SK-N-SH treated with all-trans-retinoic acid at 6 μM for 48 hours (cell line): Measurements from ENCODE around the gene FNDC3B.

Experiments used
- ATAC-seq: fragments of 200-7000 bp; cut with Tn5 transposase; 3 replicates; pipeline ENCODE4 v1.9.1; 2020; ENCODE audit warnings: mild to moderate bottlenecking, moderate library complexity
- ARNTL ChIP-seq: fragments of 450-650 bp; formaldehyde crosslinking; IDR thresholded peaks from 2 replicates; pipeline ENCODE4 v1.5.0; 2020; ENCODE audit warnings: low read depth, mild to moderate bottlenecking, moderate library complexity, borderline replicate concordance
- BACH2 ChIP-seq: fragments of 250-450 bp; sonication (Bioruptor Pico); IDR thresholded peaks from 2 replicates; pipeline ENCODE4 v1.9.0; 2021; ENCODE audit warnings: mild to moderate bottlenecking, borderline replicate concordance
- CSDC2 ChIP-seq: fragments of 250-450 bp; sonication (Bioruptor Pico); IDR thresholded peaks from 2 replicates; pipeline ENCODE4 v1.5.0; 2020; ENCODE audit warnings: mild to moderate bottlenecking, moderate library complexity
- ESRRG ChIP-seq: fragments of 250-450 bp; sonication (Bioruptor Pico); IDR thresholded peaks from 2 replicates; pipeline ENCODE4 v1.6.1; 2021; ENCODE audit warnings: mild to moderate bottlenecking
- GLIS3 ChIP-seq: fragments of 250-450 bp; sonication (Bioruptor Pico); IDR thresholded peaks from 2 replicates; pipeline ENCODE4 v1.5.0; 2020; ENCODE audit warnings: mild to moderate bottlenecking, moderate library complexity
- ISL1 ChIP-seq: fragments of 250-450 bp; sonication (Bioruptor Pico); IDR thresholded peaks from 2 replicates; pipeline ENCODE4 v2.1.2; 2022; ENCODE audit warnings: mild to moderate bottlenecking, moderate library complexity
- OSR1 ChIP-seq: fragments of 250-450 bp; sonication (Bioruptor Pico); IDR thresholded peaks from 2 replicates; pipeline ENCODE4 v1.8.0; 2022; ENCODE audit warnings: moderate library complexity, mild to moderate bottlenecking, inconsistent platforms
- RARB ChIP-seq: fragments of 250-450 bp; sonication (Bioruptor Pico); IDR thresholded peaks from 2 replicates; pipeline ENCODE4 v1.8.0; 2021; ENCODE audit warnings: mild to moderate bottlenecking, moderate library complexity
- SNAI2 ChIP-seq: fragments of 250-450 bp; sonication (Bioruptor Pico); IDR thresholded peaks from 2 replicates; pipeline ENCODE4 v1.5.0; 2020; ENCODE audit warnings: mild to moderate bottlenecking, moderate library complexity
- TCF4 ChIP-seq: fragments of 250-450 bp; sonication (Bioruptor Pico); IDR thresholded peaks from 2 replicates; pipeline ENCODE4 v1.8.0; 2021; ENCODE audit warnings: mild to moderate bottlenecking, moderate library complexity, borderline replicate concordance
- TOX ChIP-seq: fragments of 250-450 bp; sonication (Bioruptor Pico); IDR thresholded peaks from 2 replicates; pipeline ENCODE4 v1.8.0; 2021; ENCODE audit warnings: mild to moderate bottlenecking, moderate library complexity, borderline replicate concordance
- ZC3H10 ChIP-seq: fragments of 250-450 bp; sonication (Bioruptor Pico); IDR thresholded peaks from 2 replicates; pipeline ENCODE4 v1.5.1; 2021; ENCODE audit warnings: mild to moderate bottlenecking, moderate library complexity
- ZFP3 ChIP-seq: fragments of 250-450 bp; sonication (Bioruptor Pico); IDR thresholded peaks from 2 replicates; pipeline ENCODE4 v1.5.0; 2020; ENCODE audit warnings: mild to moderate bottlenecking, moderate library complexity
- ZFP30 ChIP-seq: fragments of 450-650 bp; formaldehyde crosslinking; IDR thresholded peaks from 2 replicates; pipeline ENCODE4 v1.5.0; 2022; ENCODE audit warnings: mild to moderate bottlenecking, moderate library complexity
- ZNF565 ChIP-seq: fragments of 450-650 bp; formaldehyde crosslinking; conservative IDR thresholded peaks from 2 replicates; pipeline ENCODE4 v1.5.0; 2020; ENCODE audit warnings: low read depth, mild to moderate bottlenecking, moderate library complexity
- ZNF70 ChIP-seq: fragments of 450-650 bp; formaldehyde crosslinking; IDR thresholded peaks from 2 replicates; pipeline ENCODE4 v1.5.0; 2020; ENCODE audit warnings: mild to moderate bottlenecking, moderate library complexity
- ZNF8 ChIP-seq: fragments of 450-650 bp; formaldehyde crosslinking; IDR thresholded peaks from 2 replicates; pipeline ENCODE4 v1.5.0; 2020; ENCODE audit warnings: mild to moderate bottlenecking, moderate library complexity
- TF ChIP-seq, protein P1 (sequence below): fragments of 250-450 bp; sonication (Bioruptor Pico); IDR thresholded peaks from 2 replicates; pipeline ENCODE4 v1.5.1; 2020; ENCODE audit warnings: low read depth, mild to moderate bottlenecking, moderate library complexity
- TF ChIP-seq, protein P2 (sequence below): fragments of 250-450 bp; sonication (Bioruptor Pico); IDR thresholded peaks from 2 replicates; pipeline ENCODE4 v1.5.0; 2020; ENCODE audit warnings: mild to moderate bottlenecking, moderate library complexity
- TF ChIP-seq, protein P3 (sequence below): fragments of 250-450 bp; sonication (Bioruptor Pico); IDR thresholded peaks from 2 replicates; pipeline ENCODE4 v1.8.0; 2020; ENCODE audit warnings: mild to moderate bottlenecking, moderate library complexity, borderline replicate concordance
- TF ChIP-seq, protein P4 (sequence below): fragments of 250-450 bp; sonication (Bioruptor Pico); IDR thresholded peaks from 2 replicates; pipeline ENCODE4 v1.5.1; 2021; ENCODE audit warnings: mild to moderate bottlenecking, moderate library complexity
- TF ChIP-seq, protein P5 (sequence below): fragments of 250-450 bp; sonication (Bioruptor Pico); IDR thresholded peaks from 2 replicates; pipeline ENCODE4 v1.8.0; 2021; ENCODE audit warnings: low read depth, mild to moderate bottlenecking, moderate library complexity, borderline replicate concordance

The FNDC3B gene

DNA sequence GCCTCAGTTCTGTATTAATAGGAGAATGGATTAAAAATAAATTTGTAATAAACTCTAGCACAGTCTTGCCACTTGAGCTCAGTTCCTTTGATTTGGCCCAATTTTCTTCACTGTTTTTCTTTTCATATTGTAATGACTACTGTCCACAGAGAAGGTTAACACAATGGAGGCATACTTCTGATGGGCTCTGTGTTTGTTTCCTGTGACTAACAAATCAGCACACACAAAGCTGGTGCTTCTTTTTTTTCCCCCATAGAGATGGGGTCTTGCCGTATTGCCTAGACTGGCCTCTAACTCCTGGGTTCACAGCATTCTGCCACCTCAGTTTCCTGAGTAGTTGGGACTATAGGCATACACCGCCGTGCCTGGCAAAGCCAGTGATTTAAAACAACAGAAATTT is 226.7 kb downstream of the FNDC3B start:
- no peak for ATAC-seq
- no peak for TF ChIP-seq ZNF8 (CRISPR knock-in tag)
- TF ChIP-seq ZFP30 (CRISPR knock-in tag): no peak
- no peak for TF ChIP-seq RARB (CRISPR knock-in tag)
- TF ChIP-seq, protein P1, sequence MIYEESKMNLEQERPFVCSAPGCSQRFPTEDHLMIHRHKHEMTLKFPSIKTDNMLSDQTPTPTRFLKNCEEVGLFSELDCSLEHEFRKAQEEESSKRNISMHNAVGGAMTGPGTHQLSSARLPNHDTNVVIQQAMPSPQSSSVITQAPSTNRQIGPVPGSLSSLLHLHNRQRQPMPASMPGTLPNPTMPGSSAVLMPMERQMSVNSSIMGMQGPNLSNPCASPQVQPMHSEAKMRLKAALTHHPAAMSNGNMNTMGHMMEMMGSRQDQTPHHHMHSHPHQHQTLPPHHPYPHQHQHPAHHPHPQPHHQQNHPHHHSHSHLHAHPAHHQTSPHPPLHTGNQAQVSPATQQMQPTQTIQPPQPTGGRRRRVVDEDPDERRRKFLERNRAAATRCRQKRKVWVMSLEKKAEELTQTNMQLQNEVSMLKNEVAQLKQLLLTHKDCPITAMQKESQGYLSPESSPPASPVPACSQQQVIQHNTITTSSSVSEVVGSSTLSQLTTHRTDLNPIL: no peak
- no peak for TF ChIP-seq ESRRG (CRISPR knock-in tag)
- TF ChIP-seq BACH2: no peak
- TF ChIP-seq, protein P2, sequence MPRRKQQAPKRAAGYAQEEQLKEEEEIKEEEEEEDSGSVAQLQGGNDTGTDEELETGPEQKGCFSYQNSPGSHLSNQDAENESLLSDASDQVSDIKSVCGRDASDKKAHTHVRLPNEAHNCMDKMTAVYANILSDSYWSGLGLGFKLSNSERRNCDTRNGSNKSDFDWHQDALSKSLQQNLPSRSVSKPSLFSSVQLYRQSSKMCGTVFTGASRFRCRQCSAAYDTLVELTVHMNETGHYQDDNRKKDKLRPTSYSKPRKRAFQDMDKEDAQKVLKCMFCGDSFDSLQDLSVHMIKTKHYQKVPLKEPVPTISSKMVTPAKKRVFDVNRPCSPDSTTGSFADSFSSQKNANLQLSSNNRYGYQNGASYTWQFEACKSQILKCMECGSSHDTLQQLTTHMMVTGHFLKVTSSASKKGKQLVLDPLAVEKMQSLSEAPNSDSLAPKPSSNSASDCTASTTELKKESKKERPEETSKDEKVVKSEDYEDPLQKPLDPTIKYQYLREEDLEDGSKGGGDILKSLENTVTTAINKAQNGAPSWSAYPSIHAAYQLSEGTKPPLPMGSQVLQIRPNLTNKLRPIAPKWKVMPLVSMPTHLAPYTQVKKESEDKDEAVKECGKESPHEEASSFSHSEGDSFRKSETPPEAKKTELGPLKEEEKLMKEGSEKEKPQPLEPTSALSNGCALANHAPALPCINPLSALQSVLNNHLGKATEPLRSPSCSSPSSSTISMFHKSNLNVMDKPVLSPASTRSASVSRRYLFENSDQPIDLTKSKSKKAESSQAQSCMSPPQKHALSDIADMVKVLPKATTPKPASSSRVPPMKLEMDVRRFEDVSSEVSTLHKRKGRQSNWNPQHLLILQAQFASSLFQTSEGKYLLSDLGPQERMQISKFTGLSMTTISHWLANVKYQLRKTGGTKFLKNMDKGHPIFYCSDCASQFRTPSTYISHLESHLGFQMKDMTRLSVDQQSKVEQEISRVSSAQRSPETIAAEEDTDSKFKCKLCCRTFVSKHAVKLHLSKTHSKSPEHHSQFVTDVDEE: no peak
- no peak for TF ChIP-seq ZFP3 (CRISPR knock-in tag)
- TF ChIP-seq TOX (CRISPR knock-in tag): no peak
- TF ChIP-seq, protein P3, sequence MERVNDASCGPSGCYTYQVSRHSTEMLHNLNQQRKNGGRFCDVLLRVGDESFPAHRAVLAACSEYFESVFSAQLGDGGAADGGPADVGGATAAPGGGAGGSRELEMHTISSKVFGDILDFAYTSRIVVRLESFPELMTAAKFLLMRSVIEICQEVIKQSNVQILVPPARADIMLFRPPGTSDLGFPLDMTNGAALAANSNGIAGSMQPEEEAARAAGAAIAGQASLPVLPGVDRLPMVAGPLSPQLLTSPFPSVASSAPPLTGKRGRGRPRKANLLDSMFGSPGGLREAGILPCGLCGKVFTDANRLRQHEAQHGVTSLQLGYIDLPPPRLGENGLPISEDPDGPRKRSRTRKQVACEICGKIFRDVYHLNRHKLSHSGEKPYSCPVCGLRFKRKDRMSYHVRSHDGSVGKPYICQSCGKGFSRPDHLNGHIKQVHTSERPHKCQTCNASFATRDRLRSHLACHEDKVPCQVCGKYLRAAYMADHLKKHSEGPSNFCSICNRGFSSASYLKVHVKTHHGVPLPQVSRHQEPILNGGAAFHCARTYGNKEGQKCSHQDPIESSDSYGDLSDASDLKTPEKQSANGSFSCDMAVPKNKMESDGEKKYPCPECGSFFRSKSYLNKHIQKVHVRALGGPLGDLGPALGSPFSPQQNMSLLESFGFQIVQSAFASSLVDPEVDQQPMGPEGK (CRISPR knock-in tag): no peak
- TF ChIP-seq, all 23 proteins: peak for 0

DNA sequence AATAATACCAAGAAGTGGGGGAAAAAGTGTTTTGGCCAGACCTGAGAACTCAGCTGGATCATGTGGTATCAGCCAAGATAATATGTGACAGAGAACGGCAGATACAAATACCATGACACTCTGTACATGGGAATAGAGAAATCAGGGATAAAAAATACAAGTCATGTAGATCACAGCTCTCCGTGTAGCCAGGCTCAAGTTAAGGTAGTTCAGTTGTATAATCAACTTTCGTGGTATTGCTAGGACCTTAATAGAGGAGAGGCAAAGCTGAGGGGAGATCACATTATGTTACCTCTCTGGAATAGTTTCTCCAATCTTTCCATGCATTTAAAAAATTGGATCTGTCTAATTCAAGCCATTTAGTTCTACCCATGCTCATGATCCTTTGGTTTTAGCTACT is 229.0 kb downstream of the FNDC3B start:
- no peak for TF ChIP-seq ISL1 (CRISPR knock-in tag)
- TF ChIP-seq, protein P4, sequence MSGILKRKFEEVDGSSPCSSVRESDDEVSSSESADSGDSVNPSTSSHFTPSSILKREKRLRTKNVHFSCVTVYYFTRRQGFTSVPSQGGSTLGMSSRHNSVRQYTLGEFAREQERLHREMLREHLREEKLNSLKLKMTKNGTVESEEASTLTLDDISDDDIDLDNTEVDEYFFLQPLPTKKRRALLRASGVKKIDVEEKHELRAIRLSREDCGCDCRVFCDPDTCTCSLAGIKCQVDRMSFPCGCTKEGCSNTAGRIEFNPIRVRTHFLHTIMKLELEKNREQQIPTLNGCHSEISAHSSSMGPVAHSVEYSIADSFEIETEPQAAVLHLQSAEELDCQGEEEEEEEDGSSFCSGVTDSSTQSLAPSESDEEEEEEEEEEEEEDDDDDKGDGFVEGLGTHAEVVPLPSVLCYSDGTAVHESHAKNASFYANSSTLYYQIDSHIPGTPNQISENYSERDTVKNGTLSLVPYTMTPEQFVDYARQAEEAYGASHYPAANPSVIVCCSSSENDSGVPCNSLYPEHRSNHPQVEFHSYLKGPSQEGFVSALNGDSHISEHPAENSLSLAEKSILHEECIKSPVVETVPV (CRISPR knock-in tag): no peak
- TF ChIP-seq TOX (CRISPR knock-in tag): no peak
- no peak for TF ChIP-seq SNAI2 (CRISPR knock-in tag)
- no peak for TF ChIP-seq ESRRG (CRISPR knock-in tag)
- TF ChIP-seq ZNF8 (CRISPR knock-in tag): no peak
- TF ChIP-seq, all 23 proteins: peak for 0
- no peak for ATAC-seq

DNA sequence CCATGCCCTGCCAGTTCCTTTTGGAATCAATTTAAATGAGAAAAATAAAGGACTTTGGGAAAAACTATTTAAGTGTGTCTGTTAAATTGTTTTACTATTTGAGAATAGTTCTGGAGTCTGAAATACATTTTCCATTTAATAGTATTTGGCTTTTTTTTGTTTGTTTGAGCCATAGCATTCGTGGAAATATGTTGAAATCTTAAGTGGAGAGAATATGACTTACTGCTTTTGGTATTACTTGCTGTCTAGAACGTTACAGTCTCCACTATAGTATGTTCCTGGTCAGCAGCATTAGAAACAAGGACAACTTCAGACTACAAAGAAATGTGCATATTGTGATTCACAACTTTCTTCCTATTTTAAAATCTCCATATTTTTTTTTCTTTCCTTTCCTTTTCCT is 229.5 kb downstream of the FNDC3B start:
- ATAC-seq: no peak
- TF ChIP-seq OSR1 (CRISPR knock-in tag): no peak
- TF ChIP-seq ARNTL (CRISPR knock-in tag): no peak
- no peak for TF ChIP-seq BACH2
- TF ChIP-seq, protein P3 (CRISPR knock-in tag): no peak
- no peak for TF ChIP-seq GLIS3 (CRISPR knock-in tag)
- no peak for TF ChIP-seq ESRRG (CRISPR knock-in tag)
- no peak for TF ChIP-seq SNAI2 (CRISPR knock-in tag)
- no peak for TF ChIP-seq CSDC2
- TF ChIP-seq, protein P1: no peak
- TF ChIP-seq, protein P2: no peak
- TF ChIP-seq, protein P5, sequence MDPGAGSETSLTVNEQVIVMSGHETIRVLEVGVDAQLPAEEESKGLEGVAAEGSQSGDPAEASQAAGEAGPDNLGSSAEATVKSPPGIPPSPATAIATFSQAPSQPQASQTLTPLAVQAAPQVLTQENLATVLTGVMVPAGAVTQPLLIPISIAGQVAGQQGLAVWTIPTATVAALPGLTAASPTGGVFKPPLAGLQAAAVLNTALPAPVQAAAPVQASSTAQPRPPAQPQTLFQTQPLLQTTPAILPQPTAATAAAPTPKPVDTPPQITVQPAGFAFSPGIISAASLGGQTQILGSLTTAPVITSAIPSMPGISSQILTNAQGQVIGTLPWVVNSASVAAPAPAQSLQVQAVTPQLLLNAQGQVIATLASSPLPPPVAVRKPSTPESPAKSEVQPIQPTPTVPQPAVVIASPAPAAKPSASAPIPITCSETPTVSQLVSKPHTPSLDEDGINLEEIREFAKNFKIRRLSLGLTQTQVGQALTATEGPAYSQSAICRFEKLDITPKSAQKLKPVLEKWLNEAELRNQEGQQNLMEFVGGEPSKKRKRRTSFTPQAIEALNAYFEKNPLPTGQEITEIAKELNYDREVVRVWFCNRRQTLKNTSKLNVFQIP (CRISPR knock-in tag): no peak
- TF ChIP-seq ZNF8 (CRISPR knock-in tag): no peak
- TF ChIP-seq ISL1 (CRISPR knock-in tag): no peak
- no peak for TF ChIP-seq ZC3H10 (CRISPR knock-in tag)
- no peak for TF ChIP-seq ZNF70 (CRISPR knock-in tag)
- no peak for TF ChIP-seq TCF4 (CRISPR knock-in tag)
- TF ChIP-seq ZNF565 (CRISPR knock-in tag): no peak
- no peak for TF ChIP-seq ZFP30 (CRISPR knock-in tag)
- no peak for TF ChIP-seq RARB (CRISPR knock-in tag)
